Measurements from ENCODE around the gene GPR15.

DNA sequence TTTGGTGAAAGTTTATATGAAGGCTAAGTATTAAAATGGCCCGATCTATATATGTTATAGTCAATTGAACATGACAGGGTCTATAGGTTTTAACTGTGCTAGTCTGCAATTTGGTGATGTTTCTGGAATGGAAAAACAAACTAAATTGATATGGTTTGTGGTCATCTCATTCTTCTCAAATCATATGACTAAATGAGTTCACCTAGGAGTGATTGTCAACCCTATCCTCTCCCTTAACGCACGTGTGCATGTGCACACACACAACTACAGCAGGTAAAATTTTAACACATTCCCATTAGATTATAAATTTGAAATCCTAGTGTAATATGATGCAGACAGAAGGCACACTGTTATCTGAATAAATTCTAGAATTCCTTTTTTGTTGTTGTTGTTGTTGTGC lies 18.0 kb upstream of the GPR15 start:
- TF ChIP-seq, protein P1, sequence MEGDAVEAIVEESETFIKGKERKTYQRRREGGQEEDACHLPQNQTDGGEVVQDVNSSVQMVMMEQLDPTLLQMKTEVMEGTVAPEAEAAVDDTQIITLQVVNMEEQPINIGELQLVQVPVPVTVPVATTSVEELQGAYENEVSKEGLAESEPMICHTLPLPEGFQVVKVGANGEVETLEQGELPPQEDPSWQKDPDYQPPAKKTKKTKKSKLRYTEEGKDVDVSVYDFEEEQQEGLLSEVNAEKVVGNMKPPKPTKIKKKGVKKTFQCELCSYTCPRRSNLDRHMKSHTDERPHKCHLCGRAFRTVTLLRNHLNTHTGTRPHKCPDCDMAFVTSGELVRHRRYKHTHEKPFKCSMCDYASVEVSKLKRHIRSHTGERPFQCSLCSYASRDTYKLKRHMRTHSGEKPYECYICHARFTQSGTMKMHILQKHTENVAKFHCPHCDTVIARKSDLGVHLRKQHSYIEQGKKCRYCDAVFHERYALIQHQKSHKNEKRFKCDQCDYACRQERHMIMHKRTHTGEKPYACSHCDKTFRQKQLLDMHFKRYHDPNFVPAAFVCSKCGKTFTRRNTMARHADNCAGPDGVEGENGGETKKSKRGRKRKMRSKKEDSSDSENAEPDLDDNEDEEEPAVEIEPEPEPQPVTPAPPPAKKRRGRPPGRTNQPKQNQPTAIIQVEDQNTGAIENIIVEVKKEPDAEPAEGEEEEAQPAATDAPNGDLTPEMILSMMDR (IDR thresholded peaks at IDR 0.05): no peak
- no peak for TF ChIP-seq POLR2A (IDR thresholded peaks at IDR 0.05)
